Mucosa of rectum (tissue), 2 donors: Measurements from ENCODE around the gene TOE1.
"Not testable (repeated sequence)": the region's sequence is repeated elsewhere in the genome, so short reads cannot be mapped to it uniquely, and the experiment has no call there.

Source experiments
- H3K27ac ChIP-seq, 2 donors: one replicate each; pipeline ENCODE4 v1.7.0; 2013; ENCODE audit warnings: inconsistent platforms in 2 of 2, low read depth in 2 of 2, low read length in 2 of 2
- H3K27me3 ChIP-seq, 2 donors: one replicate each; pipeline ENCODE4 v1.7.0; 2013; ENCODE audit warnings: low read length in 2 of 2; ENCODE audit not compliant: control insufficient read depth in 2 of 2, insufficient read depth in 2 of 2
- H3K36me3 ChIP-seq, 2 donors: one replicate each; pipeline ENCODE4 v1.7.0; 2013; ENCODE audit warnings: low read length in 2 of 2; ENCODE audit not compliant: control insufficient read depth in 2 of 2, insufficient read depth in 2 of 2
- H3K4me1 ChIP-seq, 2 donors: one replicate each; pipeline ENCODE4 v1.7.0; 2013; ENCODE audit warnings: low read length in 2 of 2, mild to moderate bottlenecking in 1 of 2; ENCODE audit not compliant: control insufficient read depth in 2 of 2, insufficient read depth in 2 of 2
- H3K4me3 ChIP-seq, 2 donors: one replicate each; pipeline ENCODE4 v1.7.0; 2013; ENCODE audit warnings: low read length in 2 of 2
- H3K9ac ChIP-seq, 2 donors: one replicate each; pipeline ENCODE4 v1.7.0; 2013; ENCODE audit warnings: low read length in 2 of 2, low read depth in 1 of 2, mild to moderate bottlenecking in 1 of 2
- H3K9me3 ChIP-seq, 2 donors: one replicate each; pipeline ENCODE4 v1.7.0; 2013; ENCODE audit warnings: low read length in 2 of 2; ENCODE audit not compliant: control insufficient read depth in 2 of 2
- donor health status: healthy.
- donor health status: Normal muscosa, but diverticular disease.

Gene TOE1

DNA sequence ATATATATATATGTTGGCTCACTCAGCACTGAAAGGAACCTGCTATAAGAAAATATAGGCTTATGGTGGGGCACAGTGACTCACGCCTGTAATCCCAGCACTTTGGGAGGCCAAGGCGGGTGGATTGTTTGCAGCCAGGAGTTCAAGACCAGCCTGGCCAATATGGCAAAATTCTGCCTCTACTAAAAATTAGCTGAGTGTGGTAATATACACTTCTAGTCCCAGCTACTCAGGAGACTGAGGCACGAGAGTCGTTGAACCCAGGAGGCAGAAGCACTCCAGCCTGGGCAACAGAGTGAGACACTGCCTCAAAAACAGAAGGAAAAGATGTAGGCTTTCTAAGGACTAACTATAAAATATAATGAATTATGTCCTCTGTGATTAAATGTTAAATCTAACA, 14.9 kb downstream of the TOE1 start:
- H3K9me3 ChIP-seq: no peaks in the 10 kb centered on the region
- peaks cover 0 to 5% of the 10 kb centered on the region in 2 donors for H3K36me3 ChIP-seq
- no peak overlapping the region for H3K27ac ChIP-seq
- no peak overlapping the region for H3K9ac ChIP-seq
- H3K4me1 ChIP-seq: peaks cover 0 to under 1% of the 10 kb centered on the region in 2 donors
- no peak overlapping the region for H3K4me3 ChIP-seq
- H3K27me3 ChIP-seq: no peaks in the 10 kb centered on the region

DNA sequence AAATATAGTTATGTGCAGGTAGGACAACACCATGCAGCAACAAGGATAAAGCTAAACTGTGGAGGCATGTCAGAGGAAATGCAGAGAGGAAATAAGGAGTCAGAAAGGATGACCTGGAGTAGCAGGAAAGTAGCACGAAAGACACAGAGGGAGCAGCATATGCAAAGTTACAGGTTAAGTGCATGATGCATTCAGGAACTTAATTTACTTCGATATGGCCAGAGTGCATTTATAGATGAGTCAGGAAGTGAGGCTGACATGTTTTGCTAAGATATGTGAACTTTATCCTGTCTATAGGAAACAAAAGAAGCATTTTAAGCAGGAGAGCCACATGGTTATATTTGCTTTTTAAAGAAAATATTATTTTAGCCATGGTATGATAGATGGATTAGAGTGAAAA, 15.7 kb downstream of the TOE1 start:
- Histone ChIP-seq H3K4me3 (no peak overlapping the region), H3K27me3 (no peaks in the 10 kb centered on the region), H3K9me3 (no peaks in the 10 kb centered on the region), H3K4me1 (peaks cover 7% of the 10 kb centered on the region in 2 donors), H3K36me3 (peaks cover 0 to 5% of the 10 kb centered on the region in 2 donors), H3K9ac (no peak overlapping the region), H3K27ac (no peak overlapping the region)

DNA sequence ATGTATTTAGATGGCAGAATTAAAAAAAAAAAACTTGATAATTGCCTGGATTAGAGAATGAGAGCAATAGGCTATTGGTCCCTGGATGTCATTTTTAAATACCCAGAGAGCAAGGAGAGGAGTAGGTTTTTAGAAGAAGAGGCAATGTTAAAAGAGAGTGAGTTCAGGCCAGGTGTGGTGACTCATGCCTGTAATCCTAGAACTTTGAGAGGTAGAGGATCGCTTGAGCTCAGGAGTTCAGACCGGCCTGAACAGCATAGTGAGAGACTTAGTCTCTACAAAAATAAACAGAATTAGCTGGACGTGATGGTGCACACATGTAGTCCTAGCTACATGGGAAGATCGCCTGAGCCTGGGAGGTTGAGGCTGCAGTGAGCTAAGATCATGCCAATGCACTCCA, 16.2 kb downstream of the TOE1 start:
- Histone ChIP-seq H3K27ac (no peak overlapping the region), H3K9me3 (no peaks in the 10 kb centered on the region), H3K9ac (no peak overlapping the region), H3K36me3 (peaks cover 0 to 5% of the 10 kb centered on the region in 2 donors), H3K27me3 (no peaks in the 10 kb centered on the region), H3K4me3 (no peak overlapping the region), H3K4me1 (peaks cover 7 to 12% of the 10 kb centered on the region in 2 donors)

DNA sequence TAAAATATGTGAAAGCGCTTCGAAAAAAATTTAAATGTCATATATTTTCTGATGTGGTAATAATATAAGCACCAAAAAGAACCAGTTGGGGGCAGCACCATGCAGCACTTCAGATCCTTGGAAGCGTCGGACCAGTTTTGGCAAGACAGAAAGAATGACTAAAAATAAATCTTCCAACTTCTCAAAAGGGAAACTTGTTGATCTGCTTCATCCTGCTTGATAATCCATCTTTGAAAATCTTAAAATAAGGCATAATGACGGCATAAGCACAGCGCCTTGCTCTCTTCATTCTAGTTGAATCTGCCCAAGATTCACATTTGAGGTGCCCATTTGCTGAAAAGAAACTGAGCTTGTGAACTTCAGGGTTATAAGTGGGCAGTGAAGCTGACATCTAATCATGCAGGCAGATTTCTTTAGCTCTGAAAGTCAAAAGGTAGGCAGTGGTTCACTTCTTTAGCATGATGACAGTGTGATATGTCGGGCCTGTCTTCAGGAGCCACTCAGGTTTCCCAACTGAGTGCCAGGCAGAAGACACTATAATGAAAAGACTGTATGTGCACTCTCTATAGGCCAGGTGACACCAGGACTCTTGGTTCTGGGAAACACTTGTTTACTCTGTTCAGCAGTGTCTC, 20.0 kb downstream of the TOE1 start:
- H3K9me3 ChIP-seq: no peaks in the 10 kb centered on the region
- H3K4me1 ChIP-seq: peaks cover 7 to 12% of the 10 kb centered on the region in 2 donors
- no peak overlapping the region for H3K9ac ChIP-seq
- H3K27me3 ChIP-seq: no peaks in the 10 kb centered on the region
- no peaks in the 10 kb centered on the region for H3K36me3 ChIP-seq
- H3K4me3 ChIP-seq: no peak overlapping the region
- peak overlapping the region; percentile 5 to 34 for H3K27ac ChIP-seq

DNA sequence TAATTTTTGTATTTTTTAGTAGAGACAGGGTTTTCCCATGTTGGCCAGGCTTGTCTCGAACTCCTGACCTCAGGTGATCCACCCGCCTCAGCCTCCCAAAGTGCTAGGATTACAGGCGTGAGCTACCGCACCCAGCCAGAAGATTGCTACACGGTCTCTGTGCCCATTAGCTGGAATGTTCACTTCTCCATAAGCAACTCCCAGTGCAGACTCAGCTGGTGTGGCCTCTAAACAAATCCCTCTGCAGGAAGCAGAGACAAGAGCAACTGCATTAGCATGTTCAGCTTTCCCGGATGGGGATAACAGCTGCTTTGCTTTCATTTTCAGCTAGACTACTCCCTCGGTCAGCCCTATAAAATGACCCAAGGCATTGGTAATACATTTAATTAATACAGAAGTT, 21.0 kb downstream of the TOE1 start:
- H3K27me3 ChIP-seq, H3K9me3 ChIP-seq, H3K36me3 ChIP-seq: not testable (repeated sequence)
- peak overlapping the region in 1 of 2 donors; percentile 51 for H3K4me3 ChIP-seq
- H3K4me1 ChIP-seq: peaks cover 7 to 12% of the 10 kb centered on the region in 2 donors
- peak overlapping the region in 1 of 2 donors; percentile 17 for H3K9ac ChIP-seq
- H3K27ac ChIP-seq: peak overlapping the region; percentile 5 to 46

DNA sequence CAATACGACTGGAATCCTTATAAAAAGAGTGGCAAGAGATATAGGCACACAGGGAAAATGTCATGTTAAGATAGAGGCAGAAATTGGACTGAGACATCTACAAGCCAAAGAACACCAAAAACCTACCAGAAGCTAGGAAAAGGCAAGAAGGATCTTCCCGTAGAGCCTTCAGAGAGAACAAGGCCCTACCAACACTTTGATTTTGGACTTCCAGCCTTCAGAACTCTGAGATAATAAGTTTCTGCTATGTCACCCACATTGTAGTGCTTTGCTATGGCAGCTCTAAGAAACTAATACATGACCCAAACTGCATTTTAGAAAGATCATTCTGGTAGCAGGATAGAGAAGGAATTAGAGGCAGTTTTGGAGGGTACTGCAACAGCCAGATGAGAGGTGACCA, 24.3 kb downstream of the TOE1 start:
- H3K27me3 ChIP-seq: no peaks in the 10 kb centered on the region
- no peak overlapping the region for H3K27ac ChIP-seq
- no peak overlapping the region for H3K4me3 ChIP-seq
- no peaks in the 10 kb centered on the region for H3K9me3 ChIP-seq
- H3K4me1 ChIP-seq: peaks cover 7 to 12% of the 10 kb centered on the region in 2 donors
- no peaks in the 10 kb centered on the region for H3K36me3 ChIP-seq
- H3K9ac ChIP-seq: no peak overlapping the region

DNA sequence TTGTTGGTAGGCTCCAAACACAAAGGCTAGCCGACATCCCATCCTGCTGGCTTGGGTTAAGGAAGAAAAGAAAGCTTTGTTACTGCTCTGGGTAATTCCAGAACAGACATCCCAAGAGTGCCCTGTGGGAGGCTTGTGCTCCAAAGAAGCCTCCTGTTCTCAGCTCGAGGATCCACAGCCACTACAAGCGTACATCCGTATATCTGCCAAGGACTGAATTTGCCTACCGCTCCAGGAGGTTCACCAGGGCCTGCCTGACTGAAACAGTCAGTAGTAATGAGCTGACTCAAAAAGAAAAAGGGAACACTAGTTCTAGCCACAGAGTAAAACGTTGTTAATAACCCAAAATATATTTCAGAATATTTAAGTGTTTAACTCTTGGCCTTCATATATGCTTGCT, 25.1 kb downstream of the TOE1 start:
- Histone ChIP-seq H3K9me3 (no peaks in the 10 kb centered on the region), H3K4me3 (no peak overlapping the region), H3K4me1 (peaks cover 5 to 11% of the 10 kb centered on the region in 2 donors), H3K27ac (no peak overlapping the region), H3K36me3 (no peaks in the 10 kb centered on the region), H3K9ac (no peak overlapping the region), H3K27me3 (no peaks in the 10 kb centered on the region)

DNA sequence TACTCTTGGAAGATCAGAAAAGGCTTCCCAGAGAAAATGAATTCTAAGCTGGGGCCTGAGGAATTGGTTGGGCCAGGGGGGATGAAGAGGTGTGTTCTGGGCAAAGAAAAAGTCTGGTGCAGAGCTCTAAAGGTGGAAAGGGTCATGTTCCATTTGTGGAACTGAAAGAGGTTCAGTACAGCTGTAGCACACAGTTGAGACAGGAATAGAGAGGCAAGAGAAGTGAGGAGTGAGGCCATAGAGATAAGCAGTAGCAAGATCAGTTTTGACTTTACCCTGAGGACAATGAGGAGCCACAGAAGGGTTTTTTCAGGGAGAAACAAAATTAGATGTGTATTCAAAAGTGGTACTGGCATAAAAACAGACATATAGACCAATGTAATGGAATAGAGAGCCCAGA, 30.6 kb downstream of the TOE1 start:
- Histone ChIP-seq H3K36me3 (no peaks in the 10 kb centered on the region), H3K27me3 (no peaks in the 10 kb centered on the region), H3K27ac (no peak overlapping the region), H3K4me3 (no peak overlapping the region), H3K9ac (no peak overlapping the region), H3K9me3 (no peaks in the 10 kb centered on the region), H3K4me1 (no peaks in the 10 kb centered on the region)

DNA sequence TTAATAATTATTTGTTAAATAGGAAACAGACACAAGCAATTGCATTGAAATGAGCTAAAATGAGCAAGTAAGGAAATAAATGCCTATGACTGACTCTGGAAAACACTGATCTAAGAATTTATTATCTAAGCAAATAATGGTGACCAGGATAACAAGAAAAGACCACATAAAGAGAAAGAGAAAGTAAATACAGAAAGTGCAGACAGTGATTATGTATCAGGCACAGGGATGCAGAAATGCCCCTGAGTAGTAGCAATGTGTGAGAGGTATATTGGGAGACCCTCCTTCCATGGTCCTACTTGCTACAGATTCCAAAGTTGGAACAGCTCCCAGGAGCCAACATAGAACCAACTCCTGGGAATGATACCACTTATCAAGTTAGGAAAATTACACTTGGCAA, 33.6 kb downstream of the TOE1 start:
- no peaks in the 10 kb centered on the region for H3K36me3 ChIP-seq
- no peak overlapping the region for H3K4me3 ChIP-seq
- H3K27ac ChIP-seq: no peak overlapping the region

DNA sequence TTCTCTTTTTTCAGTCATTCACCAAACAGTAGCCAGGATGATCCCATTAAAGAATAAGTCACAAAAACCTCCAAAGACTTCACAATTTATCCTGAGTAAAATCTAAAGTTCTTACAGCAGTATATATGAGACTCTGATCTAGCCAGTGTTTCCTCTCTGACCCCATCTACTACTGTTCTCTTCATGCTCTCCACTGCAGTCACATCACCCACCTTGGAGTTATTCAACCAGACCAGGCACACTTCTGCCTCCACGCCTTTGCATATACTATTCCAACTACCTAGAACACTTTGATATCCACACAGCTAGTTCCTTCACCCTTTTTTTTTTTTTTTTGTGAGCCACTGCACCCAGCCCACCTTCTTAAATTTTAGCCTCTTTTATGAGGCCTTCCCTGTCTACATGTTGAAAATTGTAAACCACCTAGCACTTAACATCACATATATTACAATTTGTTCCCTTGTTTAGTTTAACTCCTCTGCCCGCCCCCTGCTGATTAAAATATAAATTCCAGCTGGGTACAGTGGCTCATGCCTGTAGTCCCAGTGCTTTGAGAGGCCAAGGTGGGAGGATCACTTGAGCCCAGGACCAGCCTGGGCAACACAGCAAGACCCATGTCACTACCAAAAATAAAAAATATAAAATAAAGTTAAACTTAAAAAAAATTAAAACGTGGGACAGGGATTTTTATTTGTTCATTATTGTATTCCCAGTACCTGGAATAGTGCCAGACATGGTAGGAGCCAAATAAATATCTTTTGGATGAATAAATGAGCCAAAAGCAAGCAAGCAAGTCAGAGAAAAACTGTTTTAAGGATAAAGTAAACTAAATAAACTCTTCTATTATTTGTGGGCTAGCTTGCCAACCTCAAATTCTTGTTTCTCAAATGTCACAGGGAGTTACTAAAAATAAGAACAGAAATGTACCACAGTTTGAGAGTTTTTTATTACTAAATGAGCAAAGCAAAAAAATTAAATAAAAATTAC, 35.4 kb downstream of the TOE1 start:
- H3K4me3 ChIP-seq: no peak overlapping the region

More for the DNA sequence above, 33.6 kb downstream of the TOE1 start:
- H3K27me3 ChIP-seq: no peaks in the 10 kb centered on the region
- H3K9ac ChIP-seq: no peak overlapping the region
- no peaks in the 10 kb centered on the region for H3K4me1 ChIP-seq
- H3K9me3 ChIP-seq: no peaks in the 10 kb centered on the region

More for the DNA sequence above, 35.4 kb downstream of the TOE1 start:
- Histone ChIP-seq H3K4me1 (no peaks in the 10 kb centered on the region), H3K9me3 (no peaks in the 10 kb centered on the region), H3K36me3 (no peaks in the 10 kb centered on the region), H3K9ac (no peak overlapping the region), H3K27me3 (no peaks in the 10 kb centered on the region), H3K27ac (no peak overlapping the region)
